Natural killer cell (primary cell): Measurements from ENCODE around the gene OBSCN. TPM values are rescaled to one million over a fixed set of nuclear protein-coding genes. Genes with fewer than 3 reads are reported as not detected.
A peak's percentile ranks its signal among the peaks of the same experiment; 100 is the strongest.

ENCODE experiments used
- ATAC-seq, 3 donors: fragments of 150-1000 bp in 2 of 3; fragments of 200-7000 bp in 1 of 3; cut with Tn5 transposase; 1 replicate in 1 of 3; 2 replicates in 2 of 3; pipeline ENCODE4 v1.10.0; 2021; ENCODE audit warnings: mild to moderate bottlenecking in 2 of 3, moderate library complexity in 2 of 3
- DNase-seq, 2 donors: peaks; one replicate each; pipeline versions ENCODE4 v3.0.0 to v3.0.0-alpha.2; 2013 to 2021; ENCODE audit warnings: mixed read lengths in 1 of 2
- H3K27ac ChIP-seq: one replicate; pipeline ENCODE4 v1.5.1; 2013; ENCODE audit warnings: mild to moderate bottlenecking, low read length
- H3K27me3 ChIP-seq: one replicate; pipeline ENCODE4 v1.6.1; 2013; ENCODE audit warnings: low read length; ENCODE audit not compliant: control insufficient read depth, insufficient read depth
- H3K36me3 ChIP-seq: one replicate; pipeline ENCODE4 v1.6.1; 2013; ENCODE audit warnings: low read length; ENCODE audit not compliant: control insufficient read depth, insufficient read depth
- H3K4me1 ChIP-seq: one replicate; pipeline ENCODE4 v1.6.1; 2013; ENCODE audit warnings: low read length; ENCODE audit not compliant: control insufficient read depth, insufficient read depth
- H3K4me3 ChIP-seq: one replicate; pipeline ENCODE4 v1.5.1; 2013; ENCODE audit warnings: low read length
- H3K9me3 ChIP-seq: one replicate; pipeline ENCODE4 v1.6.1; 2013; ENCODE audit warnings: low read length; ENCODE audit not compliant: control insufficient read depth, insufficient read depth
- H3K27ac Mint-ChIP-seq, 2 donors: one replicate each; pipeline ENCODE4 v1.8.0; 2022; ENCODE audit warnings: mild to moderate bottlenecking in 2 of 2, mixed read lengths in 2 of 2, moderate library complexity in 1 of 2
- H3K27me3 Mint-ChIP-seq, 2 donors: one replicate each; pipeline ENCODE4 v1.8.0; 2022; ENCODE audit warnings: low read depth in 2 of 2, mixed read lengths in 2 of 2
- H3K36me3 Mint-ChIP-seq: one replicate; pipeline ENCODE4 v1.8.0; 2022; ENCODE audit warnings: mixed read lengths
- H3K4me1 Mint-ChIP-seq, 2 donors: one replicate each; pipeline ENCODE4 v1.8.0; 2022; ENCODE audit warnings: mixed read lengths in 2 of 2
- H3K4me3 Mint-ChIP-seq: one replicate; pipeline ENCODE4 v1.8.0; 2022; ENCODE audit warnings: mild to moderate bottlenecking, moderate library complexity, mixed read lengths
- H3K9me3 Mint-ChIP-seq, 2 donors: one replicate each; pipeline ENCODE4 v1.8.0; 2022; ENCODE audit warnings: mixed read lengths in 2 of 2
- WGBS: methylation state at CpG from one replicate; pipeline ENCODE4 v1.1.7; 2013; ENCODE audit warnings: missing lambda C conversion rate; ENCODE audit not compliant: insufficient coverage; 5-methylcytosine and 5-hydroxymethylcytosine counted together
- intact Hi-C: fragments of 100-400 bp; cut with micrococcal nuclease; formaldehyde crosslinking; loops from one replicate; pipeline ENCODE4 v1.14.2; 2022
- total RNA-seq, 4 donors: library from RNA; stranded (reverse); fragments of 120-200 nt in 1 of 4; gene quantifications; one replicate each; pipeline versions ENCODE4 v1.2.3 to v1.2.4, GENCODE V29; 2013 to 2022
- TF ChIP-seq, protein P1 (sequence below): fragments of 200-600 bp; IDR thresholded peaks from one replicate; pipeline ENCODE4 v1.8.0; 2022; ENCODE audit warnings: antibody characterized with exemption

Gene OBSCN
- total RNA-seq, 3 donors from 2014 or later (not counting 1 experiment from before 2014, with no cell fraction given) = 9.6 to 30.0 (median 14.3) TPM

DNA sequence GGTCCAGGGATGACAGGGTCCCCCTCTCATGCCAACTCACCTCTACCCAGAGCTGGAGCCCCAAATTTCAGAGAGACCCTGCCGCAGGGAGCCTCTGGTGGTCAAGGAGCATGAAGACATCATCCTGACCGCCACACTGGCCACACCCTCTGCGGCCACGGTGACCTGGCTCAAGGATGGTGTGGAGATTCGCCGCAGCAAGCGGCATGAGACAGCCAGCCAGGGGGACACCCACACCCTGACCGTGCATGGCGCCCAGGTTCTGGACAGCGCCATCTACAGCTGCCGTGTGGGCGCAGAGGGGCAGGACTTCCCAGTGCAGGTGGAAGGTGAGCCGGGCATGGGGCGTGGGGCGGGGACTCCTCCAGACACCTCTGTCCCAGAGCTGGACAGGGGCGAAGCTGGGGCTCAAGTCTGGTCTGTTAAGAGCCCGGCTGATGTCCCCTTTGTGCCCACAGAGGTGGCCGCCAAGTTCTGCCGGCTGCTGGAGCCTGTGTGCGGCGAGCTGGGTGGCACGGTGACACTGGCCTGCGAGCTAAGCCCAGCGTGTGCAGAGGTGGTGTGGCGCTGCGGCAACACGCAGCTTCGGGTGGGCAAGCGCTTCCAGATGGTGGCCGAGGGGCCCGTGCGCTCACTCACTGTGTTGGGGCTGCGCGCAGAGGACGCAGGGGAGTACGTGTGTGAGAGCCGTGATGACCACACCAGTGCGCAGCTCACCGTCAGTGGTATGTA lies 66.0 kb downstream of the OBSCN start:
- Histone ChIP-seq H3K36me3 (no peaks in the 10 kb centered on the region), H3K9me3 (no peaks in the 10 kb centered on the region), H3K4me3 (no peak overlapping the region), H3K27me3 (no peaks in the 10 kb centered on the region), H3K27ac (no peak overlapping the region), H3K4me1 (peaks cover 16% of the 10 kb centered on the region)
- H3K36me3 Mint-ChIP-seq = no peaks in the 10 kb centered on the region
- H3K27me3 Mint-ChIP-seq = no peaks in the 10 kb centered on the region
- no peak overlapping the region for H3K4me3 Mint-ChIP-seq
- no peak for ATAC-seq
- H3K9me3 Mint-ChIP-seq = no peaks in the 10 kb centered on the region
- H3K4me1 Mint-ChIP-seq = peaks cover 0 to 27% of the 10 kb centered on the region in 2 donors
- intact Hi-C loops = no loop called here
- WGBS = 95% methylated on average over 39 of the region's 39 CpGs
- no peak overlapping the region for H3K27ac Mint-ChIP-seq
- DNase-seq = peak in 1 of 2 donors; percentile 13
- TF ChIP-seq, protein P1, sequence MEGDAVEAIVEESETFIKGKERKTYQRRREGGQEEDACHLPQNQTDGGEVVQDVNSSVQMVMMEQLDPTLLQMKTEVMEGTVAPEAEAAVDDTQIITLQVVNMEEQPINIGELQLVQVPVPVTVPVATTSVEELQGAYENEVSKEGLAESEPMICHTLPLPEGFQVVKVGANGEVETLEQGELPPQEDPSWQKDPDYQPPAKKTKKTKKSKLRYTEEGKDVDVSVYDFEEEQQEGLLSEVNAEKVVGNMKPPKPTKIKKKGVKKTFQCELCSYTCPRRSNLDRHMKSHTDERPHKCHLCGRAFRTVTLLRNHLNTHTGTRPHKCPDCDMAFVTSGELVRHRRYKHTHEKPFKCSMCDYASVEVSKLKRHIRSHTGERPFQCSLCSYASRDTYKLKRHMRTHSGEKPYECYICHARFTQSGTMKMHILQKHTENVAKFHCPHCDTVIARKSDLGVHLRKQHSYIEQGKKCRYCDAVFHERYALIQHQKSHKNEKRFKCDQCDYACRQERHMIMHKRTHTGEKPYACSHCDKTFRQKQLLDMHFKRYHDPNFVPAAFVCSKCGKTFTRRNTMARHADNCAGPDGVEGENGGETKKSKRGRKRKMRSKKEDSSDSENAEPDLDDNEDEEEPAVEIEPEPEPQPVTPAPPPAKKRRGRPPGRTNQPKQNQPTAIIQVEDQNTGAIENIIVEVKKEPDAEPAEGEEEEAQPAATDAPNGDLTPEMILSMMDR = no peak

DNA sequence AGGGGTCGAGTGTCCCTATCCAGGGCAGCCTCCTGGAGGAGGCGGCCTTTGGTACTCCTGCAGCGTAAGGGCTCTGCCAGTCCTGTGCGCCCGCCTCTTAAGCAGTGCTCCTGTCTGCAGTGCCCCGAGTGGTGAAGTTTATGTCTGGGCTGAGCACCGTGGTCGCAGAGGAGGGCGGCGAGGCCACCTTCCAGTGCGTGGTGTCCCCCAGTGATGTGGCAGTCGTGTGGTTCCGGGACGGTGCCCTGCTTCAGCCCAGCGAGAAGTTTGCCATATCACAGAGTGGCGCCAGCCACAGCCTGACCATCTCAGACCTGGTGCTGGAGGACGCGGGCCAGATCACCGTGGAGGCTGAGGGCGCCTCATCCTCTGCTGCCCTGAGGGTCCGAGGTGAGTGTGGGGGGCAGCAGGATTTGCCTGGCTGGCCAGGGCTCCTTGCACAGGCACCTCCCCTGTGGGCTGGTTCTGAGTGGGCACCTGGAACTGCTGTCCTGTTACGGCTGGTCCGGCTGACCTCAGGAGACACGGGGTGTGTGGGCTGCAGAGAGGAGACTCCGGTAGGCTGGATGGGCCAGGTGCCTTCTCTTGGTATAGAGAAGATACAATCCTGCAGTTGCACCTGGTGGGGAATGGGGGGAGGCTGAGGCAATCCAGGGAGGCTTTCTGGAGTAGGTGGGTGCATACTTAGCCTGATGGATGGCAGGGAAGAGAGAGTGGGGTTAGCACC lies 66.8 kb downstream of the OBSCN start:
- Mint-ChIP-seq H3K36me3 (no peaks in the 10 kb centered on the region), H3K4me3 (peak overlapping the region; percentile 84), H3K27ac (peak overlapping the region in 1 of 2 donors; percentile 73), H3K9me3 (no peaks in the 10 kb centered on the region), H3K4me1 (peaks cover 0 to 27% of the 10 kb centered on the region in 2 donors), H3K27me3 (no peaks in the 10 kb centered on the region)
- Histone ChIP-seq H3K9me3 (no peaks in the 10 kb centered on the region), H3K4me3 (no peak overlapping the region), H3K27ac (no peak overlapping the region), H3K36me3 (no peaks in the 10 kb centered on the region), H3K27me3 (no peaks in the 10 kb centered on the region), H3K4me1 (peaks cover 16% of the 10 kb centered on the region)
- WGBS = 88% methylated on average over 25 of the region's 25 CpGs
- DNase-seq (peak in 1 of 2 donors; percentile 13), ATAC-seq (no peak)
- intact Hi-C loops = loop anchor here (5.0 kb wide), 1 partner anchor 142 kb away; no protein-coding TSS in a partner anchor
- TF ChIP-seq, protein P1 = no peak

DNA sequence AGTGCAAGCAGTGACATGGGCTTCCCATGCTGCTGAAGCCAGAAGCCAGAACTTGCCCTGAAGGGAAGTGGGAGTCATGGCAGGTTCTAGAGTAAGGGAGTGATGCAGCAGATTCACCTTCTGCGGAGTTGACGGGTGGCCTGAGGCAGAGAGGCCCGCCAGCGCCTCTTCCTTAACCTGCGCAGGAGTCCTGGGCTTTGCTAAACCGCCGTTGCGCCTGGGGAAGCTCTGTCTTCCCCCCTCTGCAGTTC lies 67.3 kb downstream of the OBSCN start:
- Histone ChIP-seq H3K27me3 (no peaks in the 10 kb centered on the region), H3K36me3 (no peaks in the 10 kb centered on the region), H3K4me3 (peak overlapping the region; percentile 64), H3K9me3 (no peaks in the 10 kb centered on the region), H3K4me1 (peaks cover 16% of the 10 kb centered on the region), H3K27ac (no peak overlapping the region)
- ATAC-seq = no peak
- intact Hi-C loops = loop anchor here (5.0 kb wide), 1 partner anchor 143 kb away; no protein-coding TSS in a partner anchor
- no peak for DNase-seq
- H3K4me1 Mint-ChIP-seq = peaks cover 0 to 27% of the 10 kb centered on the region in 2 donors
- H3K4me3 Mint-ChIP-seq = peak overlapping the region; percentile 84
- H3K36me3 Mint-ChIP-seq = no peaks in the 10 kb centered on the region
- no peaks in the 10 kb centered on the region for H3K27me3 Mint-ChIP-seq
- TF ChIP-seq, protein P1 = no peak
- WGBS = 47% methylated on average over 8 of the region's 8 CpGs
- H3K27ac Mint-ChIP-seq = peak overlapping the region in 1 of 2 donors; percentile 73
- no peaks in the 10 kb centered on the region for H3K9me3 Mint-ChIP-seq
